HG03565 (cell line): ENCODE results near the gene EFCAB10.
A peak's percentile ranks its signal among the peaks of the same experiment; 100 is the strongest.
"Not testable (repeated sequence)": the region's sequence is repeated elsewhere in the genome, so short reads cannot be mapped to it uniquely, and the experiment has no call there.

Experiments
- ATAC-seq: cut with Tn5 transposase; IDR thresholded peaks from one replicate; pipeline ENCODE4 v1.9.1; 2021; ENCODE audit warnings: mild to moderate bottlenecking, moderate library complexity; ENCODE audit not compliant: unreplicated experiment

Gene EFCAB10

DNA sequence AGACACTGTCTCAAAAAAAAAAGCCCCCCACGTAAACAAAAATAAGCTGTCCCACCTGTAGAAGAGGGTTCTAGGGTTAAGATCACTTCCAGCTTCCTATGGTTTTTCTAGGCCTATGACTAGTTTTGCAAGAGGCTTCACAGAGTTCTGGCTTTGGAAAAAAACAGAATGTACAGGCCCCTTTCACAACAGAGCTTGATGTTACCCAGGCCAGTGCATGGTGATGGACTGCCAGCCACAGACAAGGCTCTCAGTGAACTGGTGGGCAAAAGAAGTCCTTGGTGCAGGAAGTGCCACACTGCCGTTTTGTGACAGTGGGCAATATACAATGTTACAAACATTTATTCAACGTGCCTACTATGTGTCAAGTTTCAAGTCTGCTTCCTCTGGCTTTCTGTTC is 18.3 kb upstream of the EFCAB10 start:
- ATAC-seq = no peak

DNA sequence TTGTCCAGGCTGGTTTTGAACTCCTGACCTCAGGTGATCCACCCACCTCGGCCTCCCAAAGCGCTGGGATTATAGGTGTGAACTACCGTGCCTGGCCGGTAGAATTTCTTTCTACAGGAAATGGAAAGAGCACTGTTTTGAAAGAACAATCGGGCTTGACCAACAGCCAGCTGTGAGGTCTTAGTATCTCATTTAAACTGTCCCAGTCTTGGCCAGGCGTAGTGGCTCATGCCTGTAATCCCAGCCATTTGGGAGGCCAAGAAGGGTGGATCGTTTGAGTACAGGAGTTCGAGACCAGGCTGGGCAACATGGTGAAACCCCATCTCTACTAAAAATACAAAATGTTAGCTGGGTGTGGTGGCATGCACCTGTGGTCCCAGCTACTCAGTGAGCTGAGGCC is 17.8 kb upstream of the EFCAB10 start:
- ATAC-seq = not testable (repeated sequence)

DNA sequence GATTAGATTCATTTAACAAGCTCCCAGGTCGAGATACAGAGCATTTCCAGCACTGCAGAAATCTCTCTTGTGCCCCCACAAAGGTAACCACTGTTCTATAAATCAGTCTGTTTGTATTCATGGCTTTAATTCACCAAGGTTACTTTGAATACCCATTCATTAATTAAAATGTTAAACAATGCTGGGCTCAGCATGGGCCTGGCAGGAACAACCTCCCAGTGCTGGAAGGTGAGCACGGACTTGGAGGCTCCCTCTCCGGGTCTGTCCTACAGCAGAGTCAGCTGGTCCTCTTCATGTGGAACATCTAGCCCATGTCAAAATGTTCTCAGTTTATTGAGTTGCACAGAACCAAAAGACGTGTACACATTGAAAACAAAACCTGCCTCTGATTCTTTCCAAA is 15.6 kb upstream of the EFCAB10 start:
- ATAC-seq = no peak

DNA sequence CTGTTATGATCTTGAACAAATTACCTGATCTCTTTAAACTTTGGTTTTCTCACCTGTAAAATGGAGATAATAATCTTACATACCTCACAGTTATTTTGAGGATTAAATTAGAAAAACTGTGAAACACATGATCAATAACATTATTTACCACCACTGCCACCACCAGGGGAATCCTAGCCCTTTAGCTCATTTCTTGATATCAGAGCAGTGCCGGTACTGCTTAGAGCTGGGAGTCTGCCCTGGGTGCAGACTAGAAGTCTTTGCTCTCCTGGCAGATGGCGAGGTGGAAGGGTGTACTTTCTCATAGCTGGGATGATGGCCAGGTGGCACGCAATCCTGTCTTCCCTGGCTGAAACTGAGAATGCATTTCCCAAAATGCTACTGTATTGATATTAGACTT is 12.7 kb upstream of the EFCAB10 start:
- no peak for ATAC-seq

DNA sequence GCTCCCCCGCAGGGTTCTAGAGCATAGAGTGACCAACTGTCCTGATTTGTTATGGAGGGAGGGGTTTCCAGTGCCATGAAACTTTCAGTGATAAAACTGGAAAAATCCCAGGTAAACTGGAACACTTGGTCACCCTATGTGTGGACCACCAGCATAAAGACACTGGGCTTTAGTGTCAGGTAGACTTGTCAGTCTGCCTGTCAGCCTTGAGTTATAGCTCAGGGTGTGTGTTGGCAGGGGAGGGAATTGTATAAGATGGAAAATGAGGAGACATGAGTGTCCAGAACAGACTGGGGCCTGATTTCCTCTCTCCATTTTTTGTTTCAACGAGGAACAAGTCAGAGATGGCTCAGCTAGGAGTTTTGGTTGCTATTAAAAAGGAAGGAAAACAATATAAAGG is 10.2 kb upstream of the EFCAB10 start:
- no peak for ATAC-seq

DNA sequence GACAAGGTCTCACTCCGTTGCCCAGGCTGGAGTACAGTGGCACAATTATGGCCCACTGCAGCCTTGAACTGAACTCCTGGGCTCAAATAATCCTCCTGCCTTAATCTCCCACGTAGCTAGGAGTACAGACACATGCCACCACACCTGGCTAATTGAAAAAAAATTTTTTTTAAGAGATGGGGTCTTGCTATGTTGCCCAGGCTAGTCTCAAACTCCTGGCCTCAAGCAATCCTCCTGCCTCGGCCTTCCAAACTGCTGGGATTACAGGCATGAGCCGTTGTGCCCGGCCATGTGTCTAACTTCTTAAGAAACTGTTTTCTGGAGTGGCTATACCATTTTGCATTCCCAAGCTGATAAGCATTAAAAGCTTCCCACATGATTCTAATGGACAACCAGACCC is 9.5 kb upstream of the EFCAB10 start:
- ATAC-seq = no peak

DNA sequence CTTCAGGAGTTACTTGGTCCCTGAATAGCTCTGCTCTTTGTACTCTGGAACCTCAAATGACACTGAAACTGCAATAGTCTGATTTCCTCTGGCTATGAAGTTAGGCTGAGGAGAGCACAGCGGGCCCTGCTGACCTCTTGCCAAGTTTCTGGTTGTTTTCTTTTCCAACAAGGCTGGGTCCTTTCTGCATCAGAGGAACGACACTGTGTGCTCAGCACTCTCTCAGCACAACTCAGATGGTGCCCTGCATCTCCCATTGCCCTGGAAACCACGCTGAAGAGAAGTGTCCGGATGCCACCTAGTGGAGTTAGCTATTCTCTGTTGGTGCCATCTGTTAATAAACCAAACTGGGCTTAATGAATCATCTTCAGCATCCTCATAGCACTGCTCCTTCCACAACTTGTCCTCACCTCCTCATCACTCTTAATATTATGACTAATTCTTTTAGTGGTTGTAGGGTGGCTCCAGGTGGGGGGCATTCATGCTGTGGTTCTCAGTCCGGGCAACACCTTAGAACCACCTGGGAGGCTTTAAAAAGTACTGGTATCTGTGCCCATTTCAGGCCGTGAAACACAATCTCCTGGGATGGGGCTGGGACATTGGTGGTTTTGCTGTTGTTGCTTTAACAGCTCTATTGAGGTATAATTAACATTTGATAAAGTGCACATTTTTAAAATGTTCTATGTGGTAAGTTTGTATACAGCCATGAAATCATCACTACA is 8.2 kb upstream of the EFCAB10 start:
- peak; percentile 77 for ATAC-seq

DNA sequence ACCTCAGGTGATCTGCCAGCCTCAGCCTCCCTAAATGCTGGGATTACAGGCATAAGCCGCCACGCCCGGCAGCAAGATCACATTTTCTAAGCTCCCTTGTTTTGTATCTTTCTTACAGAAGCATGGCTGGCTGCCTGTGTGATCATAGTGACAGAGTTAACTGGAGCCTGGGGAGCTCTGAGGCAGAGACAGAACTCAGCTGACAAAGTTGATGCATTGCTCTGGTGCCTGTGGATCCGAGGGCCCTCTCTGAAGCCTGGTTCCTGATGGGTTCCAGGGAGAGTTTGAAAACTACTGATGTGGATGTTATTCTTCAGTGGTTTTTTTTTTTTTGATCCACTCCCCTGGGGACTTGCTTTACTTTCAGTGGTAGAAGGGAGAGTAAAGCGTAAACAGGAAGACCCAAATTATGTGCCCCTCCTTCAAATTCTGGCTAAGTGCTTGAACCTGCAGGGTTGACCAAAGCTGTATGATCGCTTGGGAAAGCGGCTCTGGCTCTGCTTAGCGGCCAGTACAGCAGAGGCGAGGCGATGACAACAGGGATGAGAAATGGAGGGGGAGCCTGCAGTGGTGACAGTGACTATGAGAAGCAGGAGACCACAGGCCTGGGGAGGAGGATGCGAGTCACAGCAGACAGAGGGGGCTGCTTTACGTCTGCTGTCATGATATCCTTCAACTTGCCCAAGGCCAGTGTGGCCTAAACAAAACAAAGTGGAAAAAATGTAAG is 6.8 kb upstream of the EFCAB10 start:
- ATAC-seq = no peak

DNA sequence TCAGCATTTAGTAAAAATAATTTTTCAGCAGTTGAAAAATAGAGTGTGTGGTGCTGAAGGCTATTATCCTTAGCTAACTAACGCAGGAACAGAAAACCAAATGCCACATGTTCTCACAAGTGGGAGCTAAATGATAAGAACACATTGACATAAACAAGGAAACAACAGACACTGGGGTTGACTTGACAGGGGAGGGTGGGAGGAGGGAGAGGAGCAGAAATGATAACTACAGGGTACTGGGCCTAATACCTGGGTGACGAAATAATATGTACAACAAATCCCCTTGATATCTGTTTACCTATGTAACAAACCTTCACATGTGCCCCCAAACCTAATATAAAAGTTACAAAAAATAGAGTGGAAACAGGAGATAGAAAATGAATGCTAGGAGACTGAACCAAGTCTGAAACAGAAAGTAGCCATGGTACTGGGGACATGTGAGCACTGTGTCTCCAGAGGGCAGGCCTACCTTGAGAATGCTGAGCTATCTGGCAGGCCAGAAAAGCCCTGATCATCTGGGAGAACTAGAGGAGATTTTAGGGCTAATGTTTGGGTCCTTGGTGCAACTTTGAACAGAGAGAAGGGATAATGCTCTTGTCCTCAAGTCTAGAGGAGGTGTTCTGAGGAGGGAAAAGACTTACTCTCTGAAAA is 4.7 kb upstream of the EFCAB10 start:
- peak; percentile 32 for ATAC-seq

DNA sequence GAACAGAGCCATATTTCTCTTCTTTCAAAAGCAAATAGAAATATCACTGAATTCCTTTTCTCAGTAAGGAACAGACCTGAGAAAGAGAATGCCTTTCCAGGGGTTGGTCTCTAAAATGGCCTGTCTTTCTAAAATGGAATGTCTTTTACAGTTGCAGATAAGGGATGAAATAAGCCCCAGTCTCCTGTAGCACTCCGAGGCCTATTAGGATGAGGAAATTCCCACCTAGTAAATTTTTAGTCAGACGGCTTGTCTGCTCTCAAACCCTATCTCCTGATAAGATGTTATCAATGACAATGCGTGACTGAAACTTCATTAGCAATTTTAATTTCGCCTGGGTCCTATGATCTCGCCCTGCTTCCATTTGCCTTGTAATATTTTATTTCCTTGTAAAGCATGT is 2.9 kb upstream of the EFCAB10 start:
- no peak for ATAC-seq

DNA sequence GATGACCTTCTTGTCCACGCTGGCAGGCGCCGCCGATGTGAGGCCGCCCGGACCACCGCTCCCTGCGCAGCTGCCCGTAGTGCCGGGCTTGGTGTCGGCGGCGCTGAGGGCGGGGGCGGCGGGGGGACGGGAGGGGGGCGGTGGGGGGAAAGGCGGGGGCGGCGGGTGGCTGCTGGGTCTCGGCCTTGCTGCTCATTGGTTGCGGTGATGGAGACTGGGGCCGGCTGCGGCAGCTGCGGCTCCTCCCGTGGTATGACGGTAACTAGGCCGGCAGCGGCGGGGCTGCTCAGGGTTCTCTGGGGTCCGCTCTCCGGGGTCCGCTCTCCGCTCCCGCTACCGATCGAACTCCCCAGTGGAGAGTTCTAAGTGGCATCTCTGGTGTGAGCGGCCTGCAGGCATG is 1.8 kb upstream of the EFCAB10 start:
- ATAC-seq = no peak

DNA sequence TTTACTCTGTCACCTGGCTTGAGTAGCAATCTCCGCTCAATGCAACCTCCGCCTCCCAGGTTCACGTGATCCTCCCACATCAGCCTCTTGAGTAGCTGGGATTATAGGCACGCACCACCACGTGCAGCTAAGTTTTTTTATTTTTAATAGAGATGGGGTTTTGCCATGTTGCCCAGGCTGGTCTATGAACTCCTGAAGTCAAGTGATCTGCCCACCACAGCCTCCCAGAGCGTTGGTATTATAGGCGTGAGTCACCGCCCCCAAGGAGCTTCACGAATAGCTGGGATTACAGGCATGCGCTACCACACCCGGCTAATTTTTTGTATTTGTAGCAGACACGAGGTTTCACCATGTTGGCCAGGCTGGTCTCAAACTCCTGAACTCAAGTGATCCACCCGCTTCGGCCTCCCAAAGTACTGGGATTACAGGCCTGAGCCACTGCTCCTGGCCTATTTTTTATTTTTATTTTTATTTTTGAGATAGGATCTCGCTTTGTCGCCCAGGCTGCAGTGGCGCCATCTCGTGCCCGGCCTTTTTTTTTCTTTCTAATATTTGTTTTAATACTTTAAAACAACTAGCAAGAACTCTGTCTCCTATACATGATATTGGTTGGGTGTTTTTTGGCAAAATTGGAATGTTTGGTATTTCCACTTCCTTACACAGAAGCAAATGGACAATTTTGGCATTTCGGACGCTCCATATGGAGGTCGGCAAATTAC is 1.1 kb downstream of the EFCAB10 start:
- ATAC-seq = no peak

DNA sequence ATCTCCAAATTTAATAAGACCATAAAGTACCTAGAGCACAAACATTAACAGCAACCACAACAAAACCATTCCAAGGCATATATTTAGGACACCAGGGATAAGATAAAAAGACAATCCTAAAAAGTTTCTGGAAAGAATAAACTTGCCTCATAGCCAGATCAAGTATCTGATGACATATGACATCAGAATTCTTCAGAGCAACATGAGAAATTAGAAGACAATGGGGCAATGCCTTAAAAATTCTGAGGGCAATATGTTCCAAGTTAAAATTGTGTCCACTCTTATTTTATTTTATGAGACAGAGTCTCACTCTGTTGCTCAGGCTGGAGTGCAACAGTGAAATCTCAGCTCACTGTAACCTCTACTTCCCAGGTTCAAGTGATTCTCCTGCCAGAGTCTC is 2.8 kb downstream of the EFCAB10 start:
- ATAC-seq = no peak

DNA sequence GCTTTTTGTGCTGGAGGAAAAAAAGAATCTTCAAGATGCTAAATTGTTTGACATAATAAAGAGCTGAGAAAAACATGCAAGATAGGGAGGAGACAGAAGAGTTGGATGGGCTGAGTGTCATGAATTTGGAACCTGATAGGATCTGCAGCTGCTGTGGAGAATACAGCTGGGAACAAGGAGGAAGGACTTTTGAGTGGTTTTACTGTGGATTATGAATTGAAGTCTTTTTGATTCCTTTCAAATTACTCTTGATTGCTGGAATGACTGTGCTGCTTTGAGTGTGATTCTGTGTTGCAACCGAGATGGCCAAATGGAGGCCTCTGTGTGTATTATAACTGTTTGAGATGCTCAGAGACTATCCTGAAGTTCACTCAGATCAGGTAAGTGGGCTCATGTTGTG is 4.0 kb downstream of the EFCAB10 start:
- ATAC-seq = no peak

DNA sequence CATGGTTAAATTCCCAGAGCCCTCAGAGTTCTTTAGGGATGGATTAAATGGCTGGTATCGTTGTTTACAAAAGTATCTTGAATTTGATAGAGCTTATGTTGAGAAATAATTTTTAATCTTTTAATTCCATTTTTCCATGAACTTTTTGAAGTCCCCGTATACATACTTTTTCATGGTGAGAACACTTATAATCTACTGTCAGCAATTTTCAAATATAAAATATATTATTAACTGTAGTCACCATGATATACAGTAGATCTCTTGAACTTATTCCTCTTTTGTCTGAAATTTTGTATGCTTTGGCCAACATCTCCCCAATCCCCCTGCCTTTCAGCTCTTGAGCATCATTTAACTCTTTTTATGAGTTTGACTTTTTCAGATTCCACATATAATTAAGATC is 9.4 kb downstream of the EFCAB10 start:
- ATAC-seq = no peak

DNA sequence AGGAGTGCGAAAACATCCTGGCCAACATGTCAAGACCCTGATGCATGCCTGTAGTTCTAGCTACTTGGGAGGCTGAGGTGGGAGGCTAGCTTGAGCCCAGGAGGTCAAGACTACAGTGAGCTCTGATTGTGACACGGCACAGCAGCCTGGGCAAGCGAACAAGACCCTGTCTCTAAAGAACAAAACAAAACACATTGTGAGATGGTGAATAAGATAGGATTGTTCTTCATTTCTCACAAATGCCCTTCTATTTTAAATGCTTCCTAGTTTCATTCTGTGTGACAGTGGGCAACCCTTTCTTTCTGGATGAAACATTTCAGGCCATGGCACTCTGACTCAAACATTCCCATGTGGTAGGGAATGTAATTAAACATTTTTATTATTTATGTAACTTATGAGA is 13.5 kb downstream of the EFCAB10 start:
- no peak for ATAC-seq

DNA sequence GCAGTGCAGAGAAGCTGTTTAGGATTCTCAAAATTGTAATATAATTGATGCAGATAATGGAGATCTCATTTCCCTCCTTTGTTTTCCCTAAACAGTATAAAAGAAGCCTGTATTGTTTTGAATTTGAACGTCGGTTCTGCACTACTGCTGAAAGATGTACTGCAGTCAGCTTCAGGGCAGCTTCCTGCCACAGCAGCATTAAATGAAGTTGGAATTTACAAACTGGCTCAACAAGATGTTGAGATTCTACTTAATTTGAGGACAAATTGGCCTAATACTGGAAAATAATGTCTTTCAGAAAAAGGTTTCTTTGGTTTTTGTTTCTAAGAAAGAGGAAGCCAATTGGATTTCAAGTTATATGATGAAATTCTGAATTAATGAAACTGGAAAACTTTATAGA is 14.3 kb downstream of the EFCAB10 start:
- ATAC-seq = no peak

DNA sequence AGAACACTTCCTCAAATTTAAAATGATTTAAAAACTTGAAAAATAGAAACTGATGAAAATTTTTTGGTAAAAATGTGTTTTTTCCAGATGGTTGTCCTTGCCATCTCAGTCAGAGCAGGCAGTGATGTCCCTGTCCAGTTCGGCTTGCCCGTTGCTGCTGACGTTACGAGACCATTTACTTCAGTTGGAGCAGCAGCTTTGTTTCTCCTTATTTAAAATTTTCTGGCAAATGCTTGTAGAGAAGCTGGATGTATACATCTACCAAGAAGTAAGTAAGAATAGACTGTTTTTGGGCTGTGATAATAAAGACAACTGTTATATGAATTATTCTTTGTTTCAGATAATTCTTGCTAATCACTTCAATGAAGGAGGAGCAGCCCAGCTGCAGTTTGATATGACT is 16.1 kb downstream of the EFCAB10 start:
- no peak for ATAC-seq

DNA sequence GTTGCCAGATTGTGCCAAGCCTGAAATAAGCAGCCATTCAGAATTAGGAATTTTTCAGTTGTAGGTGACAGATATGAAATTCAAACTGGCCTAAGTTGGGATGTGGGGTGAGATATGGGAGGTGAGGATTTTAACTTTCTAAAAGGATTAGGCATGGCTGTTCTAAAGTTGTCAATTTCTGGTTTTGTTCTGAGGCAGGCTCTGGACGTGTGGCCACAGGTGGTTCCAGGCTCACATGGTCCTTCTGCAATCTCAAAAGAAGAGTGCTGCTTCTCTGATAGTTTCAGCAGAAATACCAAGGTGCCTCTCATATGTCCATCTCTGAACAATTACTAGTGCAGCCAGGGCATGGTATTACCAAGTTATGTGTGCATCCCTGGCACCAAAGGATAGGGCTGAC is 21.4 kb downstream of the EFCAB10 start:
- no peak for ATAC-seq

DNA sequence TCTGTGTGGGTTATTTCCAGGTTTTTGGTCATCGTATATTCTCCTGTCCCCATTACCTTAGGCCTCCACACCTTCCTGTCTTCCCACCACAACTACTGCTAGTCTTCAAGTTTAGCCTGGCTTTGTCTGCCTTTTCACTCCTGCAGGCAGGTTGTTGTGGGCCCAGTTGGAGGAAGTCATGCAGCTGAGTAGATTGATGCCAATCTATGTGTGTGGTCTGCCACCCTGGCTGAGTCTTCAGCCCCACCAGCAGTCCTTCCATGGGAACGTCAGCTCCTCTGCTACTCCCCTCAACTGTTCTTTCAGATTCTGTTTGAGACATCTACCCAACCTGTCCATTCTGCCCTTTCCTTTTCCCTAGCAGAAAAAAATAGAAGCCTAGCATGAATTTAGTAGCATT is 43.0 kb downstream of the EFCAB10 start:
- ATAC-seq = no peak

DNA sequence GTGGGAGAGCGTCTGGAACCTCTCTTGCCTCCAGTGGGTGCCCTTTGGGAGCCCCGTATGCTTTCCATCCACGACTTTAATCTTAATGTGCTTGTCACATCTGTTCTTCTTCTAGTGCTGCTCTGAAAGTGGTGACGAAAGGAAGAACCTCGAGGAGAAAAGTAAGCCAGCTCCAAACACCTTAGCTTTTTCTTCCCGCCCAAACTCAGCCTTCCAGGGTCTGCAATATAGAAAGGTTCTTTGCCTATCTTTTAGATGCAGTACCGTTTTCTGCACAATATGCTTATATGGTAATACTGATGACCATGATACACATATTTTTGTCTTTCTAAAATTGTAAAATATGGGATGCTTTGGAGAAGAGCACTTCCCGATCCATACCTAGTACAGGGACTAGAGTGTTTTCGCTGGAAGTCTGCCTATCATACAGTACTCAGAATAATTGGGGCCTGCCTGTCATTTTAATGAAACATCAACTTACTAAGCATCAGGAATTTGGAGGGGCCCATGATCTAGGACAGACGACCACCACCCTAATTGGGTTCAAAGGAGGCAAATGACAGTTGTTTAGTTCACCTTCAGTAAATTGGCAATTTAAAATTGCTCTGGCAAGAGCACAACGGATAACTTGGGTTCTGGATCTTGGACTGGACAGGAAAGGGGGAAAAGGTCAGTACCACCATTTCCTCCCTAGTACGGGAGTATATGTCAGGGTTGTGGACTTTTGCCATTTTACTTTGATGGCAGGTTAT is 48.4 kb downstream of the EFCAB10 start:
- ATAC-seq = no peak
